Lower leg skin (tissue), 3 donors: Measurements from ENCODE around the gene KRT5.

Experiments
- POLR2A ChIP-seq, 2 donors: fragments of 450-650 bp; IDR thresholded peaks; one replicate each; pipeline ENCODE4 v1.6.1; 2016 to 2017; ENCODE audit warnings: antibody characterized with exemption in 2 of 2, mild to moderate bottlenecking in 1 of 2, moderate library complexity in 1 of 2
- TF ChIP-seq, protein P1 (sequence below), 3 donors: fragments of 450-650 bp; IDR thresholded peaks; one replicate each; pipeline ENCODE4 v1.5.1; 2016; ENCODE audit warnings: antibody characterized with exemption in 3 of 3, mild to moderate bottlenecking in 3 of 3, moderate library complexity in 2 of 3

DNA sequence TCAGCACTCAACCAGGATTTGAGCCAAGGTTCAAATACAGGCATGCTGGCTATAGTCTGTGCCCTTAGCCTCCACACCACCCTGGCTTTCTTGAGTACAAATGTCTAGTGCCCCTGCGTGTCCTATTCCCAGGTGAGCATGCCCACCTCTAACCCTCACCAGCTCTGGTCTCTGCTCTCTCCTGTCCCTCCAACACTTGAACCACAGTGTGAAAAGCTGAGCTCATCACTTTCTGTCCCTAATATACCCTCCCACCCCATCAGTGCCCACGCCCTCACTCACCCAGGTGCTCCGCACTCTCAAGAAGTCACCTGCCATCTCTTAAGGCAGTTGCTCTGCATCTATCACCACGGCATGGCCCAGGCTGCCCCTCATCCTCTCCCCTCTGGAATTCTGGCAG lies 39.8 kb upstream of the KRT5 start:
- TF ChIP-seq, protein P1, sequence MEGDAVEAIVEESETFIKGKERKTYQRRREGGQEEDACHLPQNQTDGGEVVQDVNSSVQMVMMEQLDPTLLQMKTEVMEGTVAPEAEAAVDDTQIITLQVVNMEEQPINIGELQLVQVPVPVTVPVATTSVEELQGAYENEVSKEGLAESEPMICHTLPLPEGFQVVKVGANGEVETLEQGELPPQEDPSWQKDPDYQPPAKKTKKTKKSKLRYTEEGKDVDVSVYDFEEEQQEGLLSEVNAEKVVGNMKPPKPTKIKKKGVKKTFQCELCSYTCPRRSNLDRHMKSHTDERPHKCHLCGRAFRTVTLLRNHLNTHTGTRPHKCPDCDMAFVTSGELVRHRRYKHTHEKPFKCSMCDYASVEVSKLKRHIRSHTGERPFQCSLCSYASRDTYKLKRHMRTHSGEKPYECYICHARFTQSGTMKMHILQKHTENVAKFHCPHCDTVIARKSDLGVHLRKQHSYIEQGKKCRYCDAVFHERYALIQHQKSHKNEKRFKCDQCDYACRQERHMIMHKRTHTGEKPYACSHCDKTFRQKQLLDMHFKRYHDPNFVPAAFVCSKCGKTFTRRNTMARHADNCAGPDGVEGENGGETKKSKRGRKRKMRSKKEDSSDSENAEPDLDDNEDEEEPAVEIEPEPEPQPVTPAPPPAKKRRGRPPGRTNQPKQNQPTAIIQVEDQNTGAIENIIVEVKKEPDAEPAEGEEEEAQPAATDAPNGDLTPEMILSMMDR (IDR thresholded peaks at IDR 0.05), result no peak
- no peak for TF ChIP-seq POLR2A (IDR thresholded peaks at IDR 0.05)
